ENCODE data around the gene ASTL.
"Not testable (repeated sequence)": the region's sequence is repeated elsewhere in the genome, so short reads cannot be mapped to it uniquely, and the experiment has no call there.

The ASTL gene

DNA sequence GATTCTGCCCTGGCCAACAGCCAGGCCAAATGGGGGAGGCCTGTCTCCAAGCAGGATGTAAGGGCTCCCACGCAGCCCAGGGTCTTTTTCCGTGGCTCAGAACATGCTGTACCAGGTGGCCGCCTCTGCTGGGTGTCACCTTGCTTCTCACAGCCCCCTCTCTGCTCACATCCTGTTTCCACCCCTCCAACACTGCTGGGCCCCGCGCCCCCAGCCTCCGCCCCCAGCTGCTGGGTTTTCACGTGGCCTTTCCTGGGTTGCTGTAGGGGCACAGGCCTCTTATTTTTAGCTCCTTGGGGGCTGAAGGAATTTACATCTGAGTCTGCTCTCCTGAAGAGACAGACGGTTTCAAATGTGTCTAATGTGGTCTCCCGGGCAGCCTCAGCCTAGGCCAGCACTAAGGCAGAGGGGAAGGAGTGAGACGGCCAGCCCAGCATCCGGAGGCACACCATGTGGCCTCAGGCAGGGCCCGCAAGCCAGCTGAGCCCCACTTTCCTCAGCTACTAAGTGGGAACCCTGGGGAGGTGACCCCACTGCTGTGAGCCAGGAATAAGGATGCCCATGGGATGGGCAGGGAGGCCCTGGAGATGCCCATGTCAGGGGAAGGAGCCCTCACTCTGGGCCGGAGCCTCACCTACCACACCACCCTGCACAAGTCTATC lies 25.6 kb upstream of the ASTL start:
- Histone ChIP-seq H3K79me1 (replicated peaks; ENCODE audit: low read length, poor library complexity, severe bottlenecking) (no peaks in the 10 kb centered on the region), H3K14ac (ENCODE audit: low read length in 2 of 2) (no peak overlapping the region), H3K18ac (ENCODE audit: low read depth in 1 of 2, low read length in 2 of 2) (no peak overlapping the region), H3K9ac (ENCODE audit: low read length) (no peak overlapping the region), H4K91ac (ENCODE audit: low read length) (no peak overlapping the region), H2BK15ac (ENCODE audit: low read depth, poor library complexity, severe bottlenecking) (no peak overlapping the region), H4K8ac (ENCODE audit: low read length) (no peak overlapping the region), H3K4ac (ENCODE audit: low read depth in 1 of 2, low read length in 2 of 2) (no peak overlapping the region), H3K4me2 (ENCODE audit: low read length, poor library complexity, severe bottlenecking) (no peak overlapping the region), H3K27ac (ENCODE audit: low read length, poor library complexity, severe bottlenecking) (no peak overlapping the region), H3K4me3 (ENCODE audit: insufficient read depth in 1 of 2, low read depth in 1 of 2, low read length in 2 of 2) (no peak overlapping the region), H3K9me3 (ENCODE audit: control insufficient read depth, low read length) (peaks cover 6% of the 10 kb centered on the region), H2BK5ac (ENCODE audit: low read depth, low read length, poor library complexity, severe bottlenecking) (no peak overlapping the region), H3K27me3 (ENCODE audit: control insufficient read depth in 1 of 2, insufficient read depth in 1 of 2, low read length in 2 of 2) (peaks cover 0 to 11% of the 10 kb centered on the region in 2 experiments), H2AFZ (ENCODE audit: low read depth, low read length) (no peak overlapping the region), H3K23ac (ENCODE audit: low read length in 2 of 2) (no peak overlapping the region), H2BK120ac (ENCODE audit: low read depth, low read length) (no peak overlapping the region), H3K36me3 (ENCODE audit: control insufficient read depth in 1 of 2, insufficient read depth in 2 of 2, low read depth in 1 of 2, low read length in 2 of 2) (no peaks in the 10 kb centered on the region), H3K4me1 (ENCODE audit: control insufficient read depth, insufficient read depth, low read depth, low read length) (peaks cover 2% of the 10 kb centered on the region), H2BK12ac (ENCODE audit: low read length in 2 of 2) (no peak overlapping the region), H2AK5ac (ENCODE audit: low read length, severe bottlenecking) (no peak overlapping the region)
- no peak for DNase-seq
- 78% methylated on average over 13 of the region's 13 CpGs for WGBS

DNA sequence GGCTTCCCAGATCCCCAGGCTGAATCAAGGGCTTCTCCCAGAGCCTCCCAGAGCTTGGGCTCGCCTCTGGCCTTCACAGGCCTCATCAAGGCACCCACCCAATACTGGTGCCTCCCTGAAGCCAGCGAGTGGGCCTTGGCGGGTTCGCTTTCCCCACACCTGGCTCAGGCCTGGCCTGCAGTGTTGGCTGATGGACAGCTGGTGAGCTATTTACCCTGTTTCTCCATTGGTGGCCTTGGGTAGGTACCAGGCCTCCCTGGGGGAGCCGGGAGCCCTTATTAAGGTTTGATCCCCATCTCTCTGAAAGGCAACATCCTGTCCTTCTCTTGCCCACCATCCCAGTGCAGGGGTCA lies 25.1 kb upstream of the ASTL start:
- no peak overlapping the region for H3K27ac ChIP-seq (ENCODE audit: low read length, poor library complexity, severe bottlenecking)
- no peak overlapping the region for H2BK12ac ChIP-seq (ENCODE audit: low read length in 2 of 2)
- H3K4me3 ChIP-seq (ENCODE audit: insufficient read depth in 1 of 2, low read depth in 1 of 2, low read length in 2 of 2), result no peak overlapping the region
- no peak overlapping the region for H2AFZ ChIP-seq (ENCODE audit: low read depth, low read length)
- 89% methylated on average over 5 of the region's 5 CpGs for WGBS
- peaks cover 6% of the 10 kb centered on the region for H3K9me3 ChIP-seq (ENCODE audit: control insufficient read depth, low read length)
- H3K4ac ChIP-seq (ENCODE audit: low read depth in 1 of 2, low read length in 2 of 2), result no peak overlapping the region
- H3K4me2 ChIP-seq (ENCODE audit: low read length, poor library complexity, severe bottlenecking), result no peak overlapping the region
- no peaks in the 10 kb centered on the region for H3K79me1 ChIP-seq (replicated peaks; ENCODE audit: low read length, poor library complexity, severe bottlenecking)
- H4K91ac ChIP-seq (ENCODE audit: low read length), result no peak overlapping the region
- H3K36me3 ChIP-seq (ENCODE audit: control insufficient read depth in 1 of 2, insufficient read depth in 2 of 2, low read depth in 1 of 2, low read length in 2 of 2), result no peaks in the 10 kb centered on the region
- peaks cover 0 to 16% of the 10 kb centered on the region in 2 experiments for H3K27me3 ChIP-seq (ENCODE audit: control insufficient read depth in 1 of 2, insufficient read depth in 1 of 2, low read length in 2 of 2)
- H3K18ac ChIP-seq (ENCODE audit: low read depth in 1 of 2, low read length in 2 of 2), result no peak overlapping the region
- peaks cover 3% of the 10 kb centered on the region for H3K4me1 ChIP-seq (ENCODE audit: control insufficient read depth, insufficient read depth, low read depth, low read length)
- H2BK15ac ChIP-seq (ENCODE audit: low read depth, poor library complexity, severe bottlenecking), result no peak overlapping the region
- H3K9ac ChIP-seq (ENCODE audit: low read length), result no peak overlapping the region
- no peak overlapping the region for H3K23ac ChIP-seq (ENCODE audit: low read length in 2 of 2)
- H2AK5ac ChIP-seq (ENCODE audit: low read length, severe bottlenecking), result no peak overlapping the region
- no peak for DNase-seq
- no peak overlapping the region for H2BK120ac ChIP-seq (ENCODE audit: low read depth, low read length)
- no peak overlapping the region for H2BK5ac ChIP-seq (ENCODE audit: low read depth, low read length, poor library complexity, severe bottlenecking)
- no peak overlapping the region for H4K8ac ChIP-seq (ENCODE audit: low read length)
- no peak overlapping the region for H3K14ac ChIP-seq (ENCODE audit: low read length in 2 of 2)

DNA sequence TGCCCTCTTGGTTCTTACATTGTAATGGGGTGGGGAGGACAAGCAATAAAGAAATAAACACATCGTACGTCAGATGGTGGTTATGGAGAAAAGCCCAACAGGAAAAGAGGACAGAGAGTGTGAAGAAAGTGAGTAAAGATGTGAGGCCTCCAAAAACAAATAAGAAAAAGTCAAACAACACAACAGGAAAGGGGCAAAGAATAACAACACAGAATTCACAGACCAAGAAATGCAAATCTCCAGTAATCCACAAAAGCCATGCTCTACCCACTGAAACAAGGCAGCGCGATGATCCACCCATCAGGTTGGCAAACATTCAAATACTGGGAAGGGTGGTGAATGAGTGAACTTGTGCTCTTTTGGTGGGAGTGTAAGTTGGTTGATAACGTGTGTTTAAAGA lies 23.6 kb upstream of the ASTL start:
- no peak overlapping the region for H3K4me2 ChIP-seq (ENCODE audit: low read length, poor library complexity, severe bottlenecking)
- 65% methylated on average over 4 of the region's 5 CpGs for WGBS
- H3K27me3 ChIP-seq (ENCODE audit: control insufficient read depth in 1 of 2, insufficient read depth in 1 of 2, low read length in 2 of 2), result peaks cover 0 to 27% of the 10 kb centered on the region in 2 experiments
- H2BK120ac ChIP-seq (ENCODE audit: low read depth, low read length), result no peak overlapping the region
- H3K18ac ChIP-seq (ENCODE audit: low read depth in 1 of 2, low read length in 2 of 2), result no peak overlapping the region
- H4K91ac ChIP-seq (ENCODE audit: low read length), result no peak overlapping the region
- H3K4me1 ChIP-seq (ENCODE audit: control insufficient read depth, insufficient read depth, low read depth, low read length), result peaks cover 15% of the 10 kb centered on the region
- H3K23ac ChIP-seq (ENCODE audit: low read length in 2 of 2), result no peak overlapping the region
- H2BK12ac ChIP-seq (ENCODE audit: low read length in 2 of 2), result no peak overlapping the region
- H3K36me3 ChIP-seq (ENCODE audit: control insufficient read depth in 1 of 2, insufficient read depth in 2 of 2, low read depth in 1 of 2, low read length in 2 of 2), result no peaks in the 10 kb centered on the region
- no peak overlapping the region for H3K9ac ChIP-seq (ENCODE audit: low read length)
- no peak for DNase-seq
- no peak overlapping the region for H3K4ac ChIP-seq (ENCODE audit: low read depth in 1 of 2, low read length in 2 of 2)
- H2BK15ac ChIP-seq (ENCODE audit: low read depth, poor library complexity, severe bottlenecking), result no peak overlapping the region
- H2AFZ ChIP-seq (ENCODE audit: low read depth, low read length), result no peak overlapping the region
- no peak overlapping the region for H3K4me3 ChIP-seq (ENCODE audit: insufficient read depth in 1 of 2, low read depth in 1 of 2, low read length in 2 of 2)
- peaks cover 6% of the 10 kb centered on the region for H3K9me3 ChIP-seq (ENCODE audit: control insufficient read depth, low read length)
- H2AK5ac ChIP-seq (ENCODE audit: low read length, severe bottlenecking), result no peak overlapping the region
- no peak overlapping the region for H3K14ac ChIP-seq (ENCODE audit: low read length in 2 of 2)
- H4K8ac ChIP-seq (ENCODE audit: low read length), result no peak overlapping the region
- H3K79me1 ChIP-seq (replicated peaks; ENCODE audit: low read length, poor library complexity, severe bottlenecking), result no peaks in the 10 kb centered on the region
- H3K27ac ChIP-seq (ENCODE audit: low read length, poor library complexity, severe bottlenecking), result no peak overlapping the region
- no peak overlapping the region for H2BK5ac ChIP-seq (ENCODE audit: low read depth, low read length, poor library complexity, severe bottlenecking)

DNA sequence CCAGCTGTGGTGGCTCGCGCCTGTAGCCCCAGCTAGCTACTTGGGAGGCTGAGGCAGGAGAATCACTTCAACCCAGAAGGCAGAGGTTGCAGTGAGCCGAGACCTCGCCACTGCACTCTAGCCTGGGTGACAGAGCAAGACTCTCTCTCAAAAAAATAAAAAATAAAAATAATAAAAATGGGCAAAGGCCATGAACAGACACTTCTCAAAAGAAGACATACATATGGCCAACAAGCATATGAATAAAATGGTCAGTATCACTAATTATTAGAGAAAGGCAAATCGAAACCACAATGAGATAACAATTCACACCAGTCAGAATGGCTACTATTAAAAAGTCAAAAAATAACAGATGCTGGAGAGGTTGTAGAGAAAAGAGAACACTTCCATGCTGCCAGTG lies 22.1 kb upstream of the ASTL start:
- H3K79me1 ChIP-seq (replicated peaks; ENCODE audit: low read length, poor library complexity, severe bottlenecking); H2BK15ac ChIP-seq (ENCODE audit: low read depth, poor library complexity, severe bottlenecking); H3K4me2 ChIP-seq (ENCODE audit: low read length, poor library complexity, severe bottlenecking); H3K27ac ChIP-seq (ENCODE audit: low read length, poor library complexity, severe bottlenecking); H3K18ac ChIP-seq (ENCODE audit: low read depth in 1 of 2, low read length in 2 of 2); DNase-seq; H3K9ac ChIP-seq (ENCODE audit: low read length); H2BK120ac ChIP-seq (ENCODE audit: low read depth, low read length); H3K9me3 ChIP-seq (ENCODE audit: control insufficient read depth, low read length); H3K4ac ChIP-seq (ENCODE audit: low read depth in 1 of 2, low read length in 2 of 2); H2AFZ ChIP-seq (ENCODE audit: low read depth, low read length); H2BK5ac ChIP-seq (ENCODE audit: low read depth, low read length, poor library complexity, severe bottlenecking); H2BK12ac ChIP-seq (ENCODE audit: low read length in 2 of 2); H3K14ac ChIP-seq (ENCODE audit: low read length in 2 of 2); H3K36me3 ChIP-seq (ENCODE audit: control insufficient read depth in 1 of 2, insufficient read depth in 2 of 2, low read depth in 1 of 2, low read length in 2 of 2); H4K8ac ChIP-seq (ENCODE audit: low read length); H3K4me3 ChIP-seq (ENCODE audit: insufficient read depth in 1 of 2, low read depth in 1 of 2, low read length in 2 of 2); H2AK5ac ChIP-seq (ENCODE audit: low read length, severe bottlenecking); H3K23ac ChIP-seq (ENCODE audit: low read length in 2 of 2); H4K91ac ChIP-seq (ENCODE audit: low read length): not testable (repeated sequence)
- 90% methylated on average over 2 of the region's 5 CpGs for WGBS
- peaks cover 0 to 33% of the 10 kb centered on the region in 2 experiments for H3K27me3 ChIP-seq (ENCODE audit: control insufficient read depth in 1 of 2, insufficient read depth in 1 of 2, low read length in 2 of 2)
- peaks cover 15% of the 10 kb centered on the region for H3K4me1 ChIP-seq (ENCODE audit: control insufficient read depth, insufficient read depth, low read depth, low read length)

All from mesenchymal stem cell (in vitro differentiated cells and primary cell).